ENCODE data around the gene KLF5. TPM values are rescaled to one million over a fixed set of nuclear protein-coding genes. Genes with fewer than 3 reads are reported as not detected.
"Not testable (repeated sequence)": the region's sequence is repeated elsewhere in the genome, so short reads cannot be mapped to it uniquely, and the experiment has no call there.

The KLF5 gene
- total RNA-seq, 2 donors from 2014 or later: 1.5 to 2.5 TPM

GRCh38 chr13:73082471-73082870 lies 23.7 kb downstream of the KLF5 start:
- DNase-seq (ENCODE audit: low spot score) (no peak), ATAC-seq (no peak)
- H3K36me3 Mint-ChIP-seq: no peaks in the 10 kb centered on the region
- H3K27me3 Mint-ChIP-seq: peaks cover 8 to 10% of the 10 kb centered on the region in 2 donors
- no peak overlapping the region for H3K27ac Mint-ChIP-seq
- no peak overlapping the region for H3K4me3 Mint-ChIP-seq
- H3K9me3 Mint-ChIP-seq: no peaks in the 10 kb centered on the region
- no peaks in the 10 kb centered on the region for H3K4me1 Mint-ChIP-seq (ENCODE audit: low read depth in 2 of 2)

GRCh38 chr13:73082895-73083294 lies 24.1 kb downstream of the KLF5 start:
- DNase-seq (ENCODE audit: low spot score) (no peak), ATAC-seq (no peak)
- Mint-ChIP-seq H3K4me3 (no peak overlapping the region), H3K9me3 (no peaks in the 10 kb centered on the region), H3K27ac (no peak overlapping the region), H3K36me3 (no peaks in the 10 kb centered on the region), H3K27me3 (peaks cover 8 to 10% of the 10 kb centered on the region in 2 donors), H3K4me1 (ENCODE audit: low read depth in 2 of 2) (no peaks in the 10 kb centered on the region)

GRCh38 chr13:73088332-73088935 lies 29.6 kb downstream of the KLF5 start:
- peaks cover 0 to 2% of the 10 kb centered on the region in 2 donors for H3K27me3 Mint-ChIP-seq
- no peaks in the 10 kb centered on the region for H3K9me3 Mint-ChIP-seq
- no peak overlapping the region for H3K27ac Mint-ChIP-seq
- no peak overlapping the region for H3K4me3 Mint-ChIP-seq
- H3K4me1 Mint-ChIP-seq (ENCODE audit: low read depth in 2 of 2): peaks cover 0 to 5% of the 10 kb centered on the region in 2 donors
- H3K36me3 Mint-ChIP-seq: no peaks in the 10 kb centered on the region
- no peak for ATAC-seq
- DNase-seq (ENCODE audit: low spot score): no peak

- H3K27me3 Mint-ChIP-seq: peaks cover 0 to 2% of the 10 kb centered on the region in 2 donors
These were observed 30.4 kb downstream of the KLF5 start for GRCh38 chr13:73089213-73089612.

GRCh38 chr13:73090116-73090822 lies 31.5 kb downstream of the KLF5 start:
- Mint-ChIP-seq H3K9me3 (no peaks in the 10 kb centered on the region), H3K4me3 (no peak overlapping the region), H3K4me1 (ENCODE audit: low read depth in 2 of 2) (peaks cover 0 to 5% of the 10 kb centered on the region in 2 donors), H3K27me3 (peaks cover 0 to 2% of the 10 kb centered on the region in 2 donors), H3K27ac (no peak overlapping the region), H3K36me3 (no peaks in the 10 kb centered on the region)
- DNase-seq (ENCODE audit: low spot score) (no peak), ATAC-seq (no peak)

More at GRCh38 chr13:73089213-73089612, 30.4 kb downstream of the KLF5 start:
- Mint-ChIP-seq H3K27ac (no peak overlapping the region), H3K36me3 (no peaks in the 10 kb centered on the region), H3K4me1 (ENCODE audit: low read depth in 2 of 2) (peaks cover 0 to 5% of the 10 kb centered on the region in 2 donors), H3K4me3 (no peak overlapping the region), H3K9me3 (no peaks in the 10 kb centered on the region)
- no peak for ATAC-seq
- no peak for DNase-seq (ENCODE audit: low spot score)

GRCh38 chr13:73090823-73091187 lies 32.0 kb downstream of the KLF5 start:
- Mint-ChIP-seq H3K4me3 (no peak overlapping the region), H3K36me3 (no peaks in the 10 kb centered on the region), H3K27ac (no peak overlapping the region), H3K27me3 (peaks cover 0 to 2% of the 10 kb centered on the region in 2 donors), H3K9me3 (no peaks in the 10 kb centered on the region), H3K4me1 (ENCODE audit: low read depth in 2 of 2) (peaks cover 0 to 5% of the 10 kb centered on the region in 2 donors)
- DNase-seq (ENCODE audit: low spot score) (no peak), ATAC-seq (no peak)

- no peak for ATAC-seq
- H3K36me3 Mint-ChIP-seq: no peaks in the 10 kb centered on the region
These were observed 34.0 kb downstream of the KLF5 start for GRCh38 chr13:73092829-73093228.

GRCh38 chr13:73096173-73096572 lies 37.4 kb downstream of the KLF5 start:
- Mint-ChIP-seq H3K4me1 (ENCODE audit: low read depth in 2 of 2) (no peaks in the 10 kb centered on the region), H3K27ac (no peak overlapping the region)

More at GRCh38 chr13:73092829-73093228, 34.0 kb downstream of the KLF5 start:
- DNase-seq (ENCODE audit: low spot score): no peak
- Mint-ChIP-seq H3K27ac (no peak overlapping the region), H3K4me3 (no peak overlapping the region), H3K27me3 (peaks cover 0 to 2% of the 10 kb centered on the region in 2 donors), H3K9me3 (no peaks in the 10 kb centered on the region), H3K4me1 (ENCODE audit: low read depth in 2 of 2) (peaks cover 0 to 5% of the 10 kb centered on the region in 2 donors)

GRCh38 chr13:73096638-73097037 lies 37.8 kb downstream of the KLF5 start:
- H3K4me1 Mint-ChIP-seq (ENCODE audit: low read depth in 2 of 2): no peaks in the 10 kb centered on the region
- H3K27ac Mint-ChIP-seq: no peak overlapping the region
- no peak overlapping the region for H3K4me3 Mint-ChIP-seq
- DNase-seq (ENCODE audit: low spot score) (no peak), ATAC-seq (no peak)
- no peaks in the 10 kb centered on the region for H3K27me3 Mint-ChIP-seq
- no peaks in the 10 kb centered on the region for H3K9me3 Mint-ChIP-seq
- no peaks in the 10 kb centered on the region for H3K36me3 Mint-ChIP-seq

More at GRCh38 chr13:73096173-73096572, 37.4 kb downstream of the KLF5 start:
- Mint-ChIP-seq H3K36me3 (no peaks in the 10 kb centered on the region), H3K4me3 (no peak overlapping the region), H3K9me3 (no peaks in the 10 kb centered on the region), H3K27me3 (no peaks in the 10 kb centered on the region)
- DNase-seq (ENCODE audit: low spot score) (no peak), ATAC-seq (no peak)

- H3K27ac Mint-ChIP-seq; H3K9me3 Mint-ChIP-seq; ATAC-seq; H3K4me1 Mint-ChIP-seq (ENCODE audit: low read depth in 2 of 2); H3K4me3 Mint-ChIP-seq; DNase-seq (ENCODE audit: low spot score); H3K36me3 Mint-ChIP-seq; H3K27me3 Mint-ChIP-seq: not testable (repeated sequence)
These were observed 42.0 kb downstream of the KLF5 start for GRCh38 chr13:73100781-73101180.

- Mint-ChIP-seq H3K9me3 (no peaks in the 10 kb centered on the region), H3K27me3 (peaks cover 6% of the 10 kb centered on the region in 2 donors), H3K27ac (no peak overlapping the region), H3K4me1 (ENCODE audit: low read depth in 2 of 2) (no peaks in the 10 kb centered on the region), H3K4me3 (no peak overlapping the region), H3K36me3 (no peaks in the 10 kb centered on the region)
- no peak for DNase-seq (ENCODE audit: low spot score)
- no peak for ATAC-seq
These were observed 42.7 kb downstream of the KLF5 start for GRCh38 chr13:73101351-73102007.

- H3K4me1 Mint-ChIP-seq (ENCODE audit: low read depth in 2 of 2): no peaks in the 10 kb centered on the region
- no peaks in the 10 kb centered on the region for H3K9me3 Mint-ChIP-seq
- no peaks in the 10 kb centered on the region for H3K36me3 Mint-ChIP-seq
- H3K4me3 Mint-ChIP-seq: no peak overlapping the region
- no peak overlapping the region for H3K27ac Mint-ChIP-seq
- peaks cover 11 to 12% of the 10 kb centered on the region in 2 donors for H3K27me3 Mint-ChIP-seq
- DNase-seq (ENCODE audit: low spot score) (no peak), ATAC-seq (no peak)
These were observed 44.4 kb downstream of the KLF5 start for GRCh38 chr13:73103238-73103637.

GRCh38 chr13:73106513-73107178 lies 47.8 kb downstream of the KLF5 start:
- no peak for ATAC-seq
- H3K4me3 Mint-ChIP-seq: no peak overlapping the region
- no peaks in the 10 kb centered on the region for H3K4me1 Mint-ChIP-seq (ENCODE audit: low read depth in 2 of 2)
- no peak overlapping the region for H3K27ac Mint-ChIP-seq
- peaks cover 11 to 12% of the 10 kb centered on the region in 2 donors for H3K27me3 Mint-ChIP-seq
- no peaks in the 10 kb centered on the region for H3K36me3 Mint-ChIP-seq
- H3K9me3 Mint-ChIP-seq: no peaks in the 10 kb centered on the region
- DNase-seq (ENCODE audit: low spot score): no peak

GRCh38 chr13:73107481-73107880 lies 48.7 kb downstream of the KLF5 start:
- DNase-seq (ENCODE audit: low spot score) (no peak), ATAC-seq (no peak)
- no peaks in the 10 kb centered on the region for H3K4me1 Mint-ChIP-seq (ENCODE audit: low read depth in 2 of 2)
- no peaks in the 10 kb centered on the region for H3K9me3 Mint-ChIP-seq
- no peak overlapping the region for H3K4me3 Mint-ChIP-seq
- no peaks in the 10 kb centered on the region for H3K36me3 Mint-ChIP-seq
- H3K27ac Mint-ChIP-seq: no peak overlapping the region
- H3K27me3 Mint-ChIP-seq: peaks cover 11 to 17% of the 10 kb centered on the region in 2 donors

Measured in natural killer cell treated with Interleukin-12 subunit alpha and Interleukin-12 subunit beta and Interleukin-15 and Interleukin-18, amount 100 ng/mL, for 72 hours (primary cell).